Astrocyte of the cerebellum (primary cell): ENCODE measurements around the gene ABHD2.

Source experiments
- DNase-seq: peaks from one replicate; pipeline ENCODE4 v3.0.0-alpha.2; 2011; ENCODE audit warnings: low read depth
- H3K4me3 ChIP-seq: 2 replicates; pipeline ENCODE4 v1.5.1; 2011; ENCODE audit warnings: mild to moderate bottlenecking, low read depth, low read length, moderate library complexity
- in situ Hi-C: cut with HindIII; loops from 2 replicates; pipeline ENCODE4 v1.10.0; 2017; ENCODE audit warnings: low sequenced_read_pairs
- TF ChIP-seq, protein P1 (sequence below): IDR thresholded peaks from 2 replicates; pipeline ENCODE4 v1.5.1; 2012; ENCODE audit warnings: low read length, low read depth, moderate library complexity, mild to moderate bottlenecking; ENCODE audit errors: missing control alignments

The ABHD2 gene

GRCh38 chr15:89206908-89207331, 118.7 kb downstream of the ABHD2 start:
- TF ChIP-seq, protein P1, sequence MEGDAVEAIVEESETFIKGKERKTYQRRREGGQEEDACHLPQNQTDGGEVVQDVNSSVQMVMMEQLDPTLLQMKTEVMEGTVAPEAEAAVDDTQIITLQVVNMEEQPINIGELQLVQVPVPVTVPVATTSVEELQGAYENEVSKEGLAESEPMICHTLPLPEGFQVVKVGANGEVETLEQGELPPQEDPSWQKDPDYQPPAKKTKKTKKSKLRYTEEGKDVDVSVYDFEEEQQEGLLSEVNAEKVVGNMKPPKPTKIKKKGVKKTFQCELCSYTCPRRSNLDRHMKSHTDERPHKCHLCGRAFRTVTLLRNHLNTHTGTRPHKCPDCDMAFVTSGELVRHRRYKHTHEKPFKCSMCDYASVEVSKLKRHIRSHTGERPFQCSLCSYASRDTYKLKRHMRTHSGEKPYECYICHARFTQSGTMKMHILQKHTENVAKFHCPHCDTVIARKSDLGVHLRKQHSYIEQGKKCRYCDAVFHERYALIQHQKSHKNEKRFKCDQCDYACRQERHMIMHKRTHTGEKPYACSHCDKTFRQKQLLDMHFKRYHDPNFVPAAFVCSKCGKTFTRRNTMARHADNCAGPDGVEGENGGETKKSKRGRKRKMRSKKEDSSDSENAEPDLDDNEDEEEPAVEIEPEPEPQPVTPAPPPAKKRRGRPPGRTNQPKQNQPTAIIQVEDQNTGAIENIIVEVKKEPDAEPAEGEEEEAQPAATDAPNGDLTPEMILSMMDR: peak; percentile 97
- in situ Hi-C loops: no loop called here
- H3K4me3 ChIP-seq: no peak overlapping the region
- DNase-seq: peak; percentile 40

DNA sequence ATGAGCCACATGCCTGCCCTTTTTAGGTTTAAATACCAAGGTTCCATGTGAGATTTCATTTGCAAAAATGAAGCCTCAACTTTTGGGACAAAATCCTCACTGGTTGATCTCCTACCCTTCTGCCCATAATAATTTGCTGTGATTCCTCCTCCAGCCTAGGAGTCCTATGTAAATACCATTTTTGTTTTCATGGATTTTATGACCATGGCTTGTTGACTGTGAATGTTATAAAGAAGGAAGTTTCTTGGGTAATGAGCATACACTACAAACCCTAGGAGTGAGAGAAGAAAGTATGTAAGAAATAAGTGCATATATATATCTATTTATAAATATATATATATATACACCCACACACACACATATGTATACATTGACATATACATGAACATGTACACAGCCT, 120.0 kb downstream of the ABHD2 start:
- in situ Hi-C loops: no loop called here
- no peak overlapping the region for H3K4me3 ChIP-seq
- DNase-seq: no peak
- TF ChIP-seq, protein P1: no peak

- in situ Hi-C loops: no loop called here
- no peak for DNase-seq
- H3K4me3 ChIP-seq: no peak overlapping the region
- TF ChIP-seq, protein P1: no peak
Observed at GRCh38 chr15:89209057-89209456, 120.8 kb downstream of the ABHD2 start.

- in situ Hi-C loops: no loop called here
- H3K4me3 ChIP-seq: no peak overlapping the region
- DNase-seq: no peak
- TF ChIP-seq, protein P1: no peak
Observed at GRCh38 chr15:89211678-89212170, 123.5 kb downstream of the ABHD2 start.

DNA sequence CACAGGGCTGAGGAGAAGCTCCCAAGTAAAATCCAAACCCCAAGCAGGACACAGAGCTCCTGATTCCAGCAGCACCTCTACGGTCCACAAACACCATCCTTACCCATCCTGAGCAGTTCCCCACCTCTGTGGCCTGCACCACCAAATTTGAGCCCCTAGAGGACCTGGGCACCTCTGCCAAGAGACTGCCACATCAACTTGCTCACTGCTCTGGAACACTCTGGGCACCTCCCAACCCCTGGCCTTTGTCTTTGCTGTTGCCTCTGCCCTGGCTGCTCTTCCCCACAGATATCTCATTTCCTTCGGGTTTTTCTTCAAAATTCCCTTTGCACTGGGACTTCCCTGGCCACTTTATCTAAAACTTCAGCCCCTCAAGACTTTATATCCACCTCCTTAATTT, 127.4 kb downstream of the ABHD2 start:
- no peak for DNase-seq
- no peak overlapping the region for H3K4me3 ChIP-seq
- in situ Hi-C loops: loop anchor here (5.0 kb wide), 1 partner anchor 77 kb away; no protein-coding TSS in a partner anchor
- TF ChIP-seq, protein P1: no peak

DNA sequence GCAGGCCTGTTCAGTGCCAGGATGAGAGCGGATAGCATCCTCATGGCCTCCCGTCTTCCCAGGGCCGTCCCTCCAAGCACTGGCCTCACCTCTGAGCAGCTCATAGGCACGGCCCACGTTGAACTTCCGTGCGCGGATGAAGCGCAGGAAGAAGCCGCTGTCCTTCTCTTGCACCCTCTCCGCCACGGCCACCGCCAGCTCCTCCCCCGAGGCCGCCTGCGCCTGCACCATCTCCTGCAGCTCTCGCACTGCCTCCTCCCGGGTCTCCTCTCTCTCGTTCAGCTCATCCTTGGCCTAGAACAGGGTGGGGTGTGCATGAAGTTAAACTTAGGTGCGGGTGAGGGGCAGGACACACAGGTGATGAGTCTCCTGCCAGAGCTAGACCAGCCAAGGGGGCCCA, 128.8 kb downstream of the ABHD2 start:
- in situ Hi-C loops: loop anchor here (5.0 kb wide), 1 partner anchor 75 kb away; no protein-coding TSS in a partner anchor
- DNase-seq: no peak
- TF ChIP-seq, protein P1: no peak
- no peak overlapping the region for H3K4me3 ChIP-seq
